Panc1 (cell line): Measurements from ENCODE around the gene CLIC4. TPM values are rescaled to one million over a fixed set of nuclear protein-coding genes. Genes with fewer than 3 reads are reported as not detected.

Experiments
- ATAC-seq: fragments of 200-7000 bp; cut with Tn5 transposase; 2 replicates; pipeline ENCODE4 v1.9.1; 2020; ENCODE audit warnings: mild to moderate bottlenecking, moderate library complexity
- BruUV-seq: library from RNA; stranded (reverse); fragments of 400-500 nt; replicated peaks from 2 replicates; lab custom pipeline; 2021; lab: Mats Ljungman, UMichigan
- CTCF ChIA-PET: fragments of 300-600 bp; sonication (Branson Sonifier 250); formaldehyde crosslinking; loops from one replicate; lab custom pipeline; 2022; ENCODE audit warnings: antibody characterized with exemption; lab: Charles Lee
- POLR2A ChIA-PET: fragments of 300-600 bp; sonication (Branson Sonifier 250); formaldehyde crosslinking; loops from one replicate; lab custom pipeline; 2022; ENCODE audit warnings: antibody characterized with exemption; lab: Charles Lee
- DNase-seq: peaks from one replicate; pipeline ENCODE4 v3.0.0-alpha.2; 2010; ENCODE audit warnings: low read depth, low spot score
- H3K27ac ChIP-seq: 2 replicates; pipeline ENCODE4 v1.5.1; 2011; ENCODE audit warnings: mild to moderate bottlenecking, low read length, inconsistent platforms
- H3K27me3 ChIP-seq: fragments of 200-500 bp; sonication (Bioruptor generic); 2 replicates; pipeline ENCODE4 v1.6.0; 2014; ENCODE audit warnings: low read length, inconsistent platforms; ENCODE audit not compliant: control insufficient read depth, insufficient read depth
- H3K36me3 ChIP-seq: fragments of 200-500 bp; sonication (Bioruptor generic); 2 replicates; pipeline ENCODE4 v1.5.1; 2014; ENCODE audit warnings: inconsistent platforms, mild to moderate bottlenecking, low read length, moderate library complexity; ENCODE audit not compliant: control insufficient read depth, insufficient read depth
- H3K4me1 ChIP-seq: 2 replicates; pipeline ENCODE4 v1.5.1; 2011; ENCODE audit warnings: inconsistent platforms, mild to moderate bottlenecking, low read length, moderate library complexity; ENCODE audit not compliant: control insufficient read depth, insufficient read depth
- H3K4me3 ChIP-seq, 2 experiments: 2 replicates each; pipeline ENCODE4 v1.5.1; 2011 to 2012; ENCODE audit warnings: low read depth in 2 of 2, low read length in 2 of 2, mild to moderate bottlenecking in 2 of 2, inconsistent platforms in 1 of 2, moderate library complexity in 1 of 2
- H3K9me3 ChIP-seq: fragments of 200-500 bp; sonication (Bioruptor generic); 2 replicates; pipeline ENCODE4 v1.5.1; 2014; ENCODE audit warnings: low read depth, mild to moderate bottlenecking, inconsistent platforms, low read length, moderate library complexity; ENCODE audit not compliant: control insufficient read depth, insufficient read depth
- CTCF ChIP-seq: fragments of 450-650 bp; IDR thresholded peaks from 2 replicates; pipeline ENCODE4 v1.5.1; 2017; ENCODE audit warnings: mild to moderate bottlenecking
- POLR2AphosphoS5 ChIP-seq: IDR thresholded peaks from 2 replicates; pipeline ENCODE4 v1.6.1; 2012; ENCODE audit warnings: mild to moderate bottlenecking, low read depth, low read length, moderate library complexity
- REST ChIP-seq, 2 experiments: IDR thresholded peaks; 2 replicates each; pipeline ENCODE4 v1.6.1; 2011 to 2012; ENCODE audit warnings: low read depth in 2 of 2, control low read depth in 1 of 2, low read length in 1 of 2, mild to moderate bottlenecking in 1 of 2, moderate library complexity in 1 of 2; ENCODE audit not compliant: insufficient read depth in 1 of 2
- SIN3A ChIP-seq: IDR thresholded peaks from 2 replicates; pipeline ENCODE4 v1.6.1; 2012; ENCODE audit warnings: low read depth, mild to moderate bottlenecking, low read length, moderate library complexity, borderline replicate concordance; ENCODE audit not compliant: insufficient read depth
- TCF7L2 ChIP-seq: IDR thresholded peaks from 2 replicates; pipeline ENCODE4 v1.6.1; 2011; ENCODE audit warnings: mild to moderate bottlenecking, low read depth, low read length, inconsistent platforms
- in situ Hi-C: cut with HindIII; loops from 2 replicates; pipeline ENCODE4 v1.10.0; 2016; ENCODE audit warnings: low sequenced_read_pairs, low pct_unique_long_range_greater_than_20kb
- intact Hi-C: fragments of 100-400 bp; cut with micrococcal nuclease; formaldehyde crosslinking; loops from one replicate; pipeline ENCODE4 v1.10.0; 2022; ENCODE audit not compliant: unreplicated experiment
- total RNA-seq: library from RNA; stranded (reverse); gene quantifications from one replicate; pipeline ENCODE4 v1.2.1, GENCODE V29; 2021; ENCODE audit not compliant: unreplicated experiment

Gene CLIC4
- total RNA-seq, 1 experiment from 2014 or later = 123 TPM

GRCh38 chr1:24874611-24875234 is 129.5 kb downstream of the CLIC4 start:
- no peak overlapping the region for H3K4me3 ChIP-seq
- H3K27me3 ChIP-seq = no peaks in the 10 kb centered on the region
- intact Hi-C loops = no loop called here
- H3K36me3 ChIP-seq = no peaks in the 10 kb centered on the region
- in situ Hi-C loops = no loop called here
- ATAC-seq = no peak
- POLR2A ChIA-PET = no interaction called here
- no peak overlapping the region for H3K27ac ChIP-seq
- BruUV-seq = no TSS peak
- TF ChIP-seq POLR2AphosphoS5 (no peak), TCF7L2 (no peak), SIN3A (no peak), CTCF (no peak), REST (IDR thresholded peaks at IDR 0.05; ENCODE audit: insufficient read depth in 1 of 2, low read depth in 2 of 2, low read length in 1 of 2) (no peak)
- CTCF ChIA-PET = interaction anchor here (0.6 kb wide), 3 partner anchors 110 to 225 kb away, joined by 3 to 4 read pairs (median 3); no protein-coding TSS in a partner anchor
- H3K9me3 ChIP-seq = no peaks in the 10 kb centered on the region
- H3K4me1 ChIP-seq = no peaks in the 10 kb centered on the region
- no peak for DNase-seq

- no peak for ATAC-seq
- TF ChIP-seq TCF7L2 (no peak), POLR2AphosphoS5 (no peak), REST (IDR thresholded peaks at IDR 0.05; ENCODE audit: insufficient read depth in 1 of 2, low read depth in 2 of 2, low read length in 1 of 2) (no peak), CTCF (no peak), SIN3A (no peak)
- Histone ChIP-seq H3K9me3 (no peaks in the 10 kb centered on the region), H3K4me3 (no peak overlapping the region), H3K27me3 (no peaks in the 10 kb centered on the region), H3K4me1 (no peaks in the 10 kb centered on the region), H3K36me3 (no peaks in the 10 kb centered on the region), H3K27ac (no peak overlapping the region)
- intact Hi-C loops (no loop called here), in situ Hi-C loops (no loop called here)
- ChIA-PET CTCF (interaction anchor here (0.6 kb wide), 2 partner anchors 110 to 224 kb away, joined by 3 read pairs; no protein-coding TSS in a partner anchor), POLR2A (no interaction called here)
- BruUV-seq = no TSS peak
- DNase-seq = no peak
Measured at GRCh38 chr1:24875257-24875656, 130.0 kb downstream of the CLIC4 start.
